HEK293 (cell line): ENCODE data around the gene CXCL16.

ENCODE experiments used
- CTCF ChIA-PET: fragments of 350-600 bp; formaldehyde crosslinking; extraction: SDS; loops from one replicate; lab custom pipeline; 2021; ENCODE audit warnings: antibody characterized with exemption; lab: Yijun Ruan, JAX
- POLR2A ChIA-PET: fragments of 300-600 bp; formaldehyde crosslinking; extraction: SDS; loops from one replicate; lab custom pipeline; 2020; ENCODE audit warnings: antibody characterized with exemption, inconsistent platforms; lab: Yijun Ruan, JAX
- H3K27ac ChIP-seq: fragments of 200-500 bp; sonication (Bioruptor generic); 2 replicates; pipeline ENCODE4 v1.5.1; 2014; ENCODE audit warnings: low read depth, low read length, control low read depth, inconsistent platforms; ENCODE audit errors: extremely low read depth
- H3K36me3 ChIP-seq, 2 experiments: fragments of 200-500 bp in 1 of 2; sonication (Bioruptor generic) in 1 of 2; 1 replicate in 1 of 2; 2 replicates in 1 of 2; pipeline ENCODE4 v1.5.1; 2014 to 2017; ENCODE audit warnings: inconsistent platforms in 2 of 2, low read length in 2 of 2; ENCODE audit not compliant: control insufficient read depth in 2 of 2, insufficient read depth in 1 of 2
- H3K4me1 ChIP-seq: fragments of 200-500 bp; sonication (Bioruptor generic); 2 replicates; pipeline ENCODE4 v1.5.1; 2014; ENCODE audit warnings: mild to moderate bottlenecking, low read length, inconsistent platforms; ENCODE audit not compliant: control insufficient read depth, insufficient read depth
- H3K4me3 ChIP-seq: 2 replicates; pipeline ENCODE4 v1.5.1; 2011; ENCODE audit warnings: low read depth, mild to moderate bottlenecking, control low read depth, low read length, moderate library complexity
- H3K9me3 ChIP-seq: fragments of 200-500 bp; sonication (Bioruptor generic); 2 replicates; pipeline ENCODE4 v1.5.1; 2014; ENCODE audit warnings: low read depth, low read length, inconsistent platforms; ENCODE audit not compliant: control insufficient read depth, insufficient read depth
- GFI1B ChIP-seq: fragments of 450-650 bp; formaldehyde crosslinking; IDR thresholded peaks from 2 replicates; pipeline ENCODE4 v1.5.1; 2016; ENCODE audit warnings: missing biosample characterization, missing genetic modification characterization
- GLI4 ChIP-seq: fragments of 450-650 bp; formaldehyde crosslinking; IDR thresholded peaks from 2 replicates; pipeline ENCODE4 v1.5.1; 2016; ENCODE audit warnings: missing biosample characterization, missing genetic modification characterization
- GLIS2 ChIP-seq: fragments of 450-650 bp; formaldehyde crosslinking; IDR thresholded peaks from 2 replicates; pipeline ENCODE4 v1.5.1; 2016; ENCODE audit warnings: missing biosample characterization, missing genetic modification characterization
- MEIS1 ChIP-seq: sonication (generic); formaldehyde crosslinking; IDR thresholded peaks from 2 replicates; pipeline ENCODE4 v1.8.1; 2022; ENCODE audit warnings: missing genetic modification reagents, mild to moderate bottlenecking, borderline replicate concordance
- SP3 ChIP-seq: fragments of 450-650 bp; formaldehyde crosslinking; IDR thresholded peaks from 2 replicates; pipeline ENCODE4 v1.5.1; 2016; ENCODE audit warnings: missing biosample characterization, missing genetic modification characterization
- ZBTB17 ChIP-seq: fragments of 450-650 bp; formaldehyde crosslinking; IDR thresholded peaks from 2 replicates; pipeline ENCODE4 v1.5.1; 2016; ENCODE audit warnings: missing biosample characterization, missing genetic modification characterization
- ZBTB21 ChIP-seq: fragments of 450-650 bp; formaldehyde crosslinking; IDR thresholded peaks from 2 replicates; pipeline ENCODE4 v1.5.1; 2017; ENCODE audit warnings: missing biosample characterization, missing genetic modification characterization
- ZBTB48 ChIP-seq: fragments of 450-650 bp; formaldehyde crosslinking; IDR thresholded peaks from 2 replicates; pipeline ENCODE4 v1.5.1; 2016; ENCODE audit warnings: missing biosample characterization, missing genetic modification characterization
- ZBTB7A ChIP-seq: fragments of 450-650 bp; formaldehyde crosslinking; IDR thresholded peaks from 2 replicates; pipeline ENCODE4 v1.5.1; 2016; ENCODE audit warnings: low read depth, missing biosample characterization, missing genetic modification characterization
- ZNF132 ChIP-seq: fragments of 450-650 bp; formaldehyde crosslinking; IDR thresholded peaks from 2 replicates; pipeline ENCODE4 v1.5.1; 2017; ENCODE audit warnings: missing biosample characterization, missing genetic modification characterization, borderline replicate concordance
- ZNF184 ChIP-seq: fragments of 450-650 bp; IDR thresholded peaks from 2 replicates; pipeline ENCODE4 v1.5.1; 2018; ENCODE audit warnings: missing biosample characterization, mild to moderate bottlenecking, missing genetic modification characterization
- ZNF202 ChIP-seq: fragments of 450-650 bp; formaldehyde crosslinking; IDR thresholded peaks from 2 replicates; pipeline ENCODE4 v1.5.1; 2016; ENCODE audit warnings: missing biosample characterization, missing genetic modification characterization, borderline replicate concordance
- ZNF335 ChIP-seq: fragments of 450-650 bp; formaldehyde crosslinking; conservative IDR thresholded peaks from 2 replicates; pipeline ENCODE4 v1.5.1; 2016; ENCODE audit warnings: missing biosample characterization, missing genetic modification characterization
- ZNF404 ChIP-seq: fragments of 450-650 bp; formaldehyde crosslinking; IDR thresholded peaks from 2 replicates; pipeline ENCODE4 v1.5.1; 2017; ENCODE audit warnings: missing biosample characterization, missing genetic modification characterization
- ZNF433 ChIP-seq: fragments of 450-650 bp; formaldehyde crosslinking; IDR thresholded peaks from 2 replicates; pipeline ENCODE4 v1.5.1; 2016; ENCODE audit warnings: missing biosample characterization, missing genetic modification characterization, low read depth
- ZNF560 ChIP-seq: fragments of 450-650 bp; formaldehyde crosslinking; IDR thresholded peaks from 2 replicates; pipeline ENCODE4 v1.5.1; 2017; ENCODE audit warnings: missing biosample characterization, missing genetic modification characterization, borderline replicate concordance
- ZNF561 ChIP-seq: fragments of 450-650 bp; IDR thresholded peaks from 2 replicates; pipeline ENCODE4 v1.5.1; 2018; ENCODE audit warnings: missing biosample characterization, missing genetic modification characterization, borderline replicate concordance
- ZNF571 ChIP-seq: fragments of 450-650 bp; formaldehyde crosslinking; IDR thresholded peaks from 2 replicates; pipeline ENCODE4 v1.5.0; 2017; ENCODE audit warnings: missing biosample characterization, missing genetic modification characterization
- ZNF623 ChIP-seq: fragments of 450-650 bp; formaldehyde crosslinking; IDR thresholded peaks from 2 replicates; pipeline ENCODE4 v1.5.1; 2016; ENCODE audit warnings: missing biosample characterization, missing genetic modification characterization
- ZNF624 ChIP-seq: fragments of 450-650 bp; formaldehyde crosslinking; IDR thresholded peaks from 2 replicates; pipeline ENCODE4 v1.5.1; 2017; ENCODE audit warnings: missing biosample characterization, missing genetic modification characterization
- TF ChIP-seq, protein P1 (sequence below): fragments of 450-650 bp; formaldehyde crosslinking; IDR thresholded peaks from 2 replicates; pipeline ENCODE4 v1.5.1; 2017; ENCODE audit warnings: missing biosample characterization, missing genetic modification characterization
- TF ChIP-seq, protein P2 (sequence below): fragments of 450-650 bp; formaldehyde crosslinking; IDR thresholded peaks from 2 replicates; pipeline ENCODE4 v1.5.1; 2016; ENCODE audit warnings: missing biosample characterization, missing genetic modification characterization
- TF ChIP-seq, protein P3 (sequence below): fragments of 450-650 bp; formaldehyde crosslinking; IDR thresholded peaks from 2 replicates; pipeline ENCODE4 v1.5.0; 2017; ENCODE audit warnings: missing biosample characterization, missing genetic modification characterization, borderline replicate concordance
- TF ChIP-seq, protein P4 (sequence below): fragments of 450-650 bp; formaldehyde crosslinking; IDR thresholded peaks from 2 replicates; pipeline ENCODE4 v1.5.1; 2016; ENCODE audit warnings: missing biosample characterization, missing genetic modification characterization

The CXCL16 gene

DNA sequence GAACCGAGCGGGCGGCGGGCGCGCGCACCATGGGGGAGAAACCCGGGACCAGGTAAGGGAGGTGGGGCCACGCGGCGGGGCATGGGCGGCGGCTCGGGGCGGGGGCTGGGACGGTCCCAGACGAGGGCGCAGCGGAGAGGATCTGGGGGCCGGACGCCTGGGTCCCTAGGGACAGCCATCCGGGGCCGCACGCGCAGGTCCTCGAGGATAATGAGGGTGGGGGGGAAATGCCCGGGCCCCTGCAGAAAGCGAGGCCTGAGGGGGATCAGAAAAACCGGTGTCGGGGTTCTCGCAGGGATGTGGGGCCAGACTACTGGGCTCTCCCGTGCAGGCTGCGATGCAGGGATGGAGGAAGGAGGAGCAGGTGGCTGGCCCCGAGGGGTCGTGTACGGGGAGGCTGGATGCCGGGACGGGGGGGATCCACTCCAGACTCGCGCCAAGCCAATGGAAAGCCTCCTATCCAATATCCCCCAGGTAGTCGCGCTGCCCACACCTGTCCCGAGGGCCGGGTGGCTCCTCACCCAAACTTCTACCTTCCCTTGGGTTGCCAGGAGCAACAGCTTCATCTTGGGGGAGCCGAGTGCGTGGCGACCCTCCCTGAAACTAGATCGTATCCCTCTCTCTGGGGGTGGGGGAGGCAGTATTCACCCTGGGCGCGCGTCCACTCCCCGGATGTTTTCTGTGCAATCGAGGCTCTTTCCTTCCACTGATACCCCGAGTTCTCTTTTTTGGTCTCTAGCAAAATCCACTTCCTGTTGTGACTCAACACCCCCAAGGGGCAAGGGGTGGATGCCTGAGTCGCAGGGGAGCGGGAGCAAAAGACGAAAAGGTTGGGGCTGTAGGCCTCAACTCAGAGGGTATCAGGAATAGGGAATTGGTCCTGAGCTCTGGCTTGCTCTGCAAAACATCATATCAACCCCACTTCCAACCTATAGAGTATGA, 28.8 kb downstream of the CXCL16 start (continued):
- TF ChIP-seq ZNF624 (tag by site-specific recombination), result no peak
- TF ChIP-seq GLIS2 (tag by site-specific recombination), result peak; percentile 78
- peak; percentile 86 for TF ChIP-seq ZBTB48 (tag by site-specific recombination)

DNA sequence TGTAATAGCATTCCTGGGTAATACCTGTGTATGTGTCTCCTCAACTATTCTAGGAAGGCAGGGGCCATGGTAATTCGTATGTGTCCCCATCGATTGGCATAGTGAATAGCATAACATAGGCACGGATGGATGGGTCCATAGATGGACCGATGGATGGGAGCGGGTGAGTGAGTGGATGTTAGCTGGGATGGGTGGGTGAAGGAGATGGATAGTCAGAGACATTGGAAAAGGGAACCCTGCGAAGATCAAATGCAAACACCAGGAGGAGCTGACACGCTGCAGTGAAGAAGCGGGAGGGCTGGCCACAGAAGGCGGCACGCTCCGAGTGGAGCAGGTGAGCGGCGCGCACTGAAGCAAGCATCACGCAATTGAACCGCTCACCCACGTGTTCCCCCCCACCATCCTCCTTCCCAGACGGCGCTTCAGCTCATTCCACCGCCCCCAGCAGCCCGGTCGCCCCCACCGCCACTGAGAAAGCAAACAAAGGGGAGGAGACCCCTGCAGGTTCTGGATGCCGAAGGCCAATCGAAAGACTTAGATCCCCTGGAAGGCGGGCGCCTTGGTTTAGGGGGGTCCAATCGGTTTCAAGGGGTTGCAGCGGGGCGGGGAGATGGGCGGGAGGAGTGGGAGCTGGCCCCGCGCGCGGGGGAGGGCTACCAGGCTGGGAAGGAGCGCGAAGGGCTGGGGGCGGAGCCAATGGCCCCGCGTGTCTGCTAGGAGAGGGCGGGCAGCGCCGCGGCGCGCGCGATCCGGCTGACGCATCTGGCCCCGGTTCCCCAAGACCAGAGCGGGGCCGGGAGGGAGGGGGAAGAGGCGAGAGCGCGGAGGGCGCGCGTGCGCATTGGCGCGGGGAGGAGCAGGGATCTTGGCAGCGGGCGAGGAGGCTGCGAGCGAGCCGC, 29.7 kb downstream of the CXCL16 start, which contains the start of gene ARRB2:
Gene ARRB2, plus strand, starts transcription at position 839 of the 899 bp plus-strand sequence. CDS start 90 bp downstream, outside the sequence.
- H3K36me3 ChIP-seq, result peaks cover 0 to 7% of the 10 kb centered on the region in 2 experiments; a peak in 2 of 3 replicates
- peak within 1 kb of the TSS; percentile 51 for H3K4me3 ChIP-seq
- POLR2A ChIA-PET, result interaction anchor here (0.6 to 2.9 kb wide), 20 partner anchors 9 to 567 kb away, joined by 3 to 24 read pairs (median 4); partner anchors contain the start of genes CXCL16, CYB5D2, MED11 and PFN1
- peak within 1 kb of the TSS; percentile 84 for H3K27ac ChIP-seq
- CTCF ChIA-PET, result interaction anchor here (0.6 to 2.3 kb wide), 18 partner anchors 11 to 363 kb away, joined by 3 to 16 read pairs (median 4); no protein-coding TSS in a partner anchor
- H3K4me1 ChIP-seq, result peaks cover 5% of the 10 kb centered on the region; the same call in 1 of the 2 replicates
- H3K9me3 ChIP-seq, result no peaks in the 10 kb centered on the region
- TF ChIP-seq ZNF561 (tag by site-specific recombination) (no peak; the same call in none of the 2 replicates), ZNF623 (tag by site-specific recombination) (no peak), SP3 (tag by site-specific recombination) (peak; percentile 96), GFI1B (tag by site-specific recombination) (no peak), MEIS1 (no peak), ZNF571 (tag by site-specific recombination) (no peak), ZNF433 (no peak), GLI4 (tag by site-specific recombination) (no peak), ZBTB17 (tag by site-specific recombination) (peak; percentile 98), ZNF335 (tag by site-specific recombination) (peak; percentile 78), ZNF184 (tag by site-specific recombination) (no peak), ZBTB7A (tag by site-specific recombination) (no peak; the same call in none of the 2 replicates), ZNF202 (tag by site-specific recombination) (no peak), ZNF404 (no peak), ZNF560 (tag by site-specific recombination) (no peak), ZBTB21 (peak; percentile 61; the same call in 1 of the 2 replicates), ZNF132 (tag by site-specific recombination) (no peak)
- TF ChIP-seq, protein P1, sequence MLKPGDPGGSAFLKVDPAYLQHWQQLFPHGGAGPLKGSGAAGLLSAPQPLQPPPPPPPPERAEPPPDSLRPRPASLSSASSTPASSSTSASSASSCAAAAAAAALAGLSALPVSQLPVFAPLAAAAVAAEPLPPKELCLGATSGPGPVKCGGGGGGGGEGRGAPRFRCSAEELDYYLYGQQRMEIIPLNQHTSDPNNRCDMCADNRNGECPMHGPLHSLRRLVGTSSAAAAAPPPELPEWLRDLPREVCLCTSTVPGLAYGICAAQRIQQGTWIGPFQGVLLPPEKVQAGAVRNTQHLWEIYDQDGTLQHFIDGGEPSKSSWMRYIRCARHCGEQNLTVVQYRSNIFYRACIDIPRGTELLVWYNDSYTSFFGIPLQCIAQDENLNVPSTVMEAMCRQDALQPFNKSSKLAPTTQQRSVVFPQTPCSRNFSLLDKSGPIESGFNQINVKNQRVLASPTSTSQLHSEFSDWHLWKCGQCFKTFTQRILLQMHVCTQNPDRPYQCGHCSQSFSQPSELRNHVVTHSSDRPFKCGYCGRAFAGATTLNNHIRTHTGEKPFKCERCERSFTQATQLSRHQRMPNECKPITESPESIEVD, result no peak
- TF ChIP-seq, protein P2, sequence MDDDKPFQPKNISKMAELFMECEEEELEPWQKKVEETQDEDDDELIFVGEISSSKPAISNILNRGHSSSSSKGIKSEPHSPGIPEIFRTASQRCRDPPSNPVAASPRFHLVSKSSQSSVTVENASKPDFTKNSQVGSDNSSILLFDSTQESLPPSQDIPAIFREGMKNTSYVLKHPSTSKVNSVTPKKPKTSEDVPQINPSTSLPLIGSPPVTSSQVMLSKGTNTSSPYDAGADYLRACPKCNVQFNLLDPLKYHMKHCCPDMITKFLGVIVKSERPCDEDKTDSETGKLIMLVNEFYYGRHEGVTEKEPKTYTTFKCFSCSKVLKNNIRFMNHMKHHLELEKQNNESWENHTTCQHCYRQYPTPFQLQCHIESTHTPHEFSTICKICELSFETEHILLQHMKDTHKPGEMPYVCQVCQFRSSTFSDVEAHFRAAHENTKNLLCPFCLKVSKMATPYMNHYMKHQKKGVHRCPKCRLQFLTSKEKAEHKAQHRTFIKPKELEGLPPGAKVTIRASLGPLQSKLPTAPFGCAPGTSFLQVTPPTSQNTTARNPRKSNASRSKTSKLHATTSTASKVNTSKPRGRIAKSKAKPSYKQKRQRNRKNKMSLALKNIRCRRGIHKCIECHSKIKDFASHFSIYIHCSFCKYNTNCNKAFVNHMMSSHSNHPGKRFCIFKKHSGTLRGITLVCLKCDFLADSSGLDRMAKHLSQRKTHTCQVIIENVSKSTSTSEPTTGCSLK, result no peak
- TF ChIP-seq, protein P3, sequence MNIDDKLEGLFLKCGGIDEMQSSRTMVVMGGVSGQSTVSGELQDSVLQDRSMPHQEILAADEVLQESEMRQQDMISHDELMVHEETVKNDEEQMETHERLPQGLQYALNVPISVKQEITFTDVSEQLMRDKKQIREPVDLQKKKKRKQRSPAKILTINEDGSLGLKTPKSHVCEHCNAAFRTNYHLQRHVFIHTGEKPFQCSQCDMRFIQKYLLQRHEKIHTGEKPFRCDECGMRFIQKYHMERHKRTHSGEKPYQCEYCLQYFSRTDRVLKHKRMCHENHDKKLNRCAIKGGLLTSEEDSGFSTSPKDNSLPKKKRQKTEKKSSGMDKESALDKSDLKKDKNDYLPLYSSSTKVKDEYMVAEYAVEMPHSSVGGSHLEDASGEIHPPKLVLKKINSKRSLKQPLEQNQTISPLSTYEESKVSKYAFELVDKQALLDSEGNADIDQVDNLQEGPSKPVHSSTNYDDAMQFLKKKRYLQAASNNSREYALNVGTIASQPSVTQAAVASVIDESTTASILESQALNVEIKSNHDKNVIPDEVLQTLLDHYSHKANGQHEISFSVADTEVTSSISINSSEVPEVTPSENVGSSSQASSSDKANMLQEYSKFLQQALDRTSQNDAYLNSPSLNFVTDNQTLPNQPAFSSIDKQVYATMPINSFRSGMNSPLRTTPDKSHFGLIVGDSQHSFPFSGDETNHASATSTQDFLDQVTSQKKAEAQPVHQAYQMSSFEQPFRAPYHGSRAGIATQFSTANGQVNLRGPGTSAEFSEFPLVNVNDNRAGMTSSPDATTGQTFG (tag by site-specific recombination), result no peak
- TF ChIP-seq, protein P4, sequence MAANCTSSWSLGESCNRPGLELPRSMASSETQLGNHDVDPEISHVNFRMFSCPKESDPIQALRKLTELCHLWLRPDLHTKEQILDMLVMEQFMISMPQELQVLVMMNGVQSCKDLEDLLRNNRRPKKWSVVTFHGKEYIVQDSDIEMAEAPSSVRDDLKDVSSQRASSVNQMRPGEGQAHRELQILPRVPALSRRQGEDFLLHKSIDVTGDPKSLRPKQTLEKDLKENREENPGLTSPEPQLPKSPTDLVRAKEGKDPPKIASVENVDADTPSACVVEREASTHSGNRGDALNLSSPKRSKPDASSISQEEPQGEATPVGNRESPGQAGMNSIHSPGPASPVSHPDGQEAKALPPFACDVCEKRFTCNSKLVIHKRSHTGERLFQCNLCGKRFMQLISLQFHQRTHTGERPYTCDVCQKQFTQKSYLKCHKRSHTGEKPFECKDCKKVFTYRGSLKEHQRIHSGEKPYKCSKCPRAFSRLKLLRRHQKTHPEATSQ (tag by site-specific recombination), result no peak
